Heart left ventricle (tissue), 13 donors: Measurements from ENCODE around the gene PRKCG.

Experiments
- POLR2A ChIP-seq, 2 donors: fragments of 450-650 bp; IDR thresholded peaks; one replicate each; pipeline ENCODE4 v1.6.1; 2017; ENCODE audit warnings: antibody characterized with exemption in 2 of 2, mild to moderate bottlenecking in 2 of 2, moderate library complexity in 2 of 2
- TF ChIP-seq, protein P1 (sequence below), 12 donors: fragments of 200-600 bp; sonication (generic) in 4 of 12; IDR thresholded peaks; one replicate each; pipeline versions ENCODE4 v1.5.0 to v1.8.0; 2018 to 2022; ENCODE audit warnings: antibody characterized with exemption in 12 of 12, mild to moderate bottlenecking in 5 of 12
- donor health status: ischemic (EF 13 %, LVEDD 7.1; RV severe dilation, severe dysfunction).
- donor health status: DM: no; HTN: yes; CAD: no.
- donor health status: DM: no; HTN: no; CAD: no.
- donor health status: ischemic (EF 25% LVEDD 6.9; RV normal size, moderate dysfunction).
- donor health status: ischemic (EF 25% LVEDD 5.7; RV mildly dilated, moderate dysfunction).
- donor health status: ischemic (EF 35%, LVEDD 5.7; RV mildly dilated, moderate dysfunction).
- donor health status: nonischemic (EF 11% LVEDD 7.7; RV severe dilation, severe dysfunction).
- donor health status: DM: yes; HTN: yes; CAD: no.
- donor health status: PGD.
- donor health status: ischemic (EF 29% LVEDD 5.4; RV normal size, mild dysfunction).
- donor health status: nonischemic (EF 23%, LVEDD 6.1; RV moderate dilation, normal function).

DNA sequence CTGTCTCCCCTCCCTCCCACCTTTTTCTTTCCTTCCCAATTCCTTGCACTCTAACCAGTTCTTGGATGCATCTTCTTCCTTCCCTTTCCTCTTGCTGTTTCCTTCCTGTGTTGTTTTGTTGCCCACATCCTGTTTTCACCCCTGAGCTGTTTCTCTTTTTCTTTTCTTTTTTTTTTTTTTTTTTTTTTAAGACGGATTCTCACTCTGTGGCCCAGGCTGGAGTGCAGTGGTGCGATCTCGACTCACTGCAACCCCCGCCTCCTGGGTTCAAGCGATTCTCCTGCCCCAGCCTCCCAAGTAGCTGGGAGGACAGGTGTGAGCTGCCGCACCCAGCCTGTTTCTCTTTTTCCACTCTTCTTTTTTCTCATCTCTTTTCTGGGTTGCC lies 7.4 kb upstream of the PRKCG start:
- TF ChIP-seq, protein P1, sequence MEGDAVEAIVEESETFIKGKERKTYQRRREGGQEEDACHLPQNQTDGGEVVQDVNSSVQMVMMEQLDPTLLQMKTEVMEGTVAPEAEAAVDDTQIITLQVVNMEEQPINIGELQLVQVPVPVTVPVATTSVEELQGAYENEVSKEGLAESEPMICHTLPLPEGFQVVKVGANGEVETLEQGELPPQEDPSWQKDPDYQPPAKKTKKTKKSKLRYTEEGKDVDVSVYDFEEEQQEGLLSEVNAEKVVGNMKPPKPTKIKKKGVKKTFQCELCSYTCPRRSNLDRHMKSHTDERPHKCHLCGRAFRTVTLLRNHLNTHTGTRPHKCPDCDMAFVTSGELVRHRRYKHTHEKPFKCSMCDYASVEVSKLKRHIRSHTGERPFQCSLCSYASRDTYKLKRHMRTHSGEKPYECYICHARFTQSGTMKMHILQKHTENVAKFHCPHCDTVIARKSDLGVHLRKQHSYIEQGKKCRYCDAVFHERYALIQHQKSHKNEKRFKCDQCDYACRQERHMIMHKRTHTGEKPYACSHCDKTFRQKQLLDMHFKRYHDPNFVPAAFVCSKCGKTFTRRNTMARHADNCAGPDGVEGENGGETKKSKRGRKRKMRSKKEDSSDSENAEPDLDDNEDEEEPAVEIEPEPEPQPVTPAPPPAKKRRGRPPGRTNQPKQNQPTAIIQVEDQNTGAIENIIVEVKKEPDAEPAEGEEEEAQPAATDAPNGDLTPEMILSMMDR (IDR thresholded peaks at IDR 0.05): no peak
- no peak for TF ChIP-seq POLR2A (IDR thresholded peaks at IDR 0.05)
